Endodermal cell (in vitro differentiated cells): Measurements from ENCODE around the gene SRRM4. TPM values are rescaled to one million over a fixed set of nuclear protein-coding genes. Genes with fewer than 3 reads are reported as not detected.

ENCODE experiments used
- DNase-seq: peaks from one replicate; pipeline ENCODE4 v3.0.0-alpha.2; 2017
- H3K27ac ChIP-seq: 2 replicates; pipeline ENCODE4 v1.5.1; 2013; ENCODE audit warnings: mild to moderate bottlenecking, low read depth, low read length, moderate library complexity
- H3K27me3 ChIP-seq: 2 replicates; pipeline ENCODE4 v1.6.1; 2013; ENCODE audit warnings: mild to moderate bottlenecking, low read length, moderate library complexity; ENCODE audit not compliant: insufficient read depth, control insufficient read depth, poor library complexity, severe bottlenecking
- H3K36me3 ChIP-seq: 2 replicates; pipeline ENCODE4 v1.7.0; 2013; ENCODE audit warnings: mild to moderate bottlenecking, low read length, moderate library complexity; ENCODE audit not compliant: control insufficient read depth, insufficient read depth
- H3K4me1 ChIP-seq: one replicate; pipeline ENCODE4 v1.7.0; 2013; ENCODE audit warnings: low read length; ENCODE audit not compliant: control insufficient read depth, insufficient read depth
- H3K4me3 ChIP-seq: 2 replicates; pipeline ENCODE4 v1.5.1; 2013; ENCODE audit warnings: mild to moderate bottlenecking, low read length, moderate library complexity
- H3K9ac ChIP-seq: 2 replicates; pipeline ENCODE4 v1.6.1; 2013; ENCODE audit warnings: mild to moderate bottlenecking, low read length, moderate library complexity; ENCODE audit not compliant: poor library complexity, severe bottlenecking; ENCODE audit errors: extremely low read depth
- H3K9me3 ChIP-seq: 2 replicates; pipeline ENCODE4 v1.6.1; 2013; ENCODE audit warnings: mild to moderate bottlenecking, low read length, moderate library complexity; ENCODE audit not compliant: control insufficient read depth
- H3K27ac Mint-ChIP-seq: 2 replicates; pipeline ENCODE4 v1.8.0; 2020; ENCODE audit warnings: mixed read lengths
- H3K27me3 Mint-ChIP-seq: 2 replicates; pipeline ENCODE4 v1.8.0; 2021; ENCODE audit warnings: mild to moderate bottlenecking, mixed read lengths; ENCODE audit not compliant: insufficient read depth
- H3K36me3 Mint-ChIP-seq: 2 replicates; pipeline ENCODE4 v1.8.0; 2020; ENCODE audit warnings: low read depth, mixed read lengths
- H3K4me1 Mint-ChIP-seq: 2 replicates; pipeline ENCODE4 v1.8.0; 2020; ENCODE audit warnings: mixed read lengths
- H3K4me3 Mint-ChIP-seq: 2 replicates; pipeline ENCODE4 v1.8.0; 2020; ENCODE audit warnings: mild to moderate bottlenecking, moderate library complexity, mixed read lengths
- H3K9me3 Mint-ChIP-seq: 2 replicates; pipeline ENCODE4 v1.8.0; 2020; ENCODE audit warnings: mild to moderate bottlenecking, mixed read lengths
- CTCF ChIP-seq: fragments of 200-600 bp; sonication (generic); conservative IDR thresholded peaks from 2 replicates; pipeline ENCODE4 v1.5.0; 2021; ENCODE audit warnings: antibody characterized with exemption, mild to moderate bottlenecking
- WGBS, 2 experiments: methylation state at CpG; one replicate each; pipeline versions ENCODE4 v1.1.5 to v1.1.7; 2013; ENCODE audit warnings: missing lambda C conversion rate in 2 of 2, mixed read lengths in 1 of 2; ENCODE audit not compliant: insufficient coverage in 1 of 2, insufficient read length in 1 of 2; 5-methylcytosine and 5-hydroxymethylcytosine counted together
- total RNA-seq, 2 donors: library from RNA; stranded (reverse); fragmentation: NEBNext Ultra II Directional in 1 of 2; extraction: Animal tissue kit (Norgen Biotek cat#: 25700) in 1 of 2; gene quantifications; 2 replicates in 1 of 2; 3 replicates in 1 of 2; pipeline ENCODE4 v1.2.1, GENCODE V29; 2021

The SRRM4 gene
- total RNA-seq, 2 donors from 2014 or later, result 0.44 to 0.71 TPM

DNA sequence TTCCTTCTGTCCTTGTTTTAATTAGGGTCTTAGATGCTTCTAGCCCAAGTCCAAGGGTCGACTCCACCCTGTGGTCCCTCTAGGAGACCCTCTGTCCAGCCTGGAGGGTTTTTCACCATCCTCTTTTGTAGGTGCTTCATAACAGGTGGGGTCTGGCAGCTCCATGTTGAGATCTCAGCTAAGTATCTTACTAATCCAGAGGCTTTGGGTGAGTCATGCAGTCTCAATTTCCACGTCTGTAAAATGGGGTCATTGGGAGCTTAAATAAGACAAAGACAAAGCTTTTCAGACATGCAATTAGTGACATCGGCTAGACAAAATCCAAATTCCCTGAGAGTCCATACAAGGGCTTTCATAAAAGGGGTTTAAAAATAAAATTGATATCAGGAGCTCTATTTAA lies 200.6 kb downstream of the SRRM4 start:
- H3K9me3 Mint-ChIP-seq, result no peaks in the 10 kb centered on the region
- H3K27me3 ChIP-seq, result peaks cover 7% of the 10 kb centered on the region
- no peak for TF ChIP-seq CTCF
- no peaks in the 10 kb centered on the region for H3K9me3 ChIP-seq
- H3K4me3 ChIP-seq, result peak overlapping the region; percentile 73
- H3K4me1 ChIP-seq, result peaks cover 21% of the 10 kb centered on the region
- H3K9ac ChIP-seq, result no peak overlapping the region
- H3K27me3 Mint-ChIP-seq, result peaks cover 11% of the 10 kb centered on the region
- H3K27ac Mint-ChIP-seq, result peak overlapping the region; percentile 97
- peak overlapping the region; percentile 55 for H3K4me3 Mint-ChIP-seq
- no peak for DNase-seq
- H3K36me3 ChIP-seq, result no peaks in the 10 kb centered on the region
- 75 to 92% methylated on average over 2 to 3 of the region's 3 CpGs for WGBS, 2 experiments
- no peaks in the 10 kb centered on the region for H3K36me3 Mint-ChIP-seq
- H3K27ac ChIP-seq, result no peak overlapping the region
- peaks cover 36% of the 10 kb centered on the region for H3K4me1 Mint-ChIP-seq

DNA sequence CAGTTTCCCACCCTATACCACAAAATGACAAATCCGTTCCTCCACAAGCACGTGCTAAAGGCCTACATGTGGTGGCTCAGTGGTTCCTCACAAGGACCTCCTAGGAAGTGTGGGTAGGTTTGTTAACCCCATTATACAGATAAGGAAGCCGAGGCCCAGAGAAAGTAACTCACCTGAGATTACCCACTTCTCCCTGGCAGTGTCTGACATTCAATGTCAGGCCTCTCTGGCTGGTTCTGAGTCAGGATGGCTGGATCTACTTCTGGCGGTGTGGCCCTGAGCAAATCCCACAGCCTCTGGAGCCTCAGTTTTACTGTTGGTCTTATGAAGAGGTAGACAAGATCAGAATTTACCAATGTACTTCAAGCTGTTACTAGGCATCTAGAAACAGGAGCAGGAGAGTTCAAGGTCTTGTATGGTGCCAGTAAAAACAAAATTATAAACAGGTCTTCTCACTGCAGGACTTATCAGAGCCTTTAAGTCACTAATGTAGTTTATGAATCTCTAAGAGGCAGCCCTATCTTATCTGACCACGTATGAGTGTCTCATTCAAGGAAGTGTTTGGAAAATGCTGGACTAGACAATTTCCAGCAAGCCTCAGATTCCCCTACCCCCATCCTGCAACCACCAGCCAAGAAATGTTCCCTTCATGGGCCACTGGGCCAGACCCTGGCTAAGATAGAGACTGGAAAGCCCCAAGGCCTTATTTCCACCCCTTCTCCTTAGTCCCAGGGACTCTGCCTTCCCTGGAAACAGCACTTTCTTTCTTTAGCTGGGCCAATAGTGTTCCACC lies 201.6 kb downstream of the SRRM4 start:
- peak overlapping the region; percentile 26 for H3K27ac Mint-ChIP-seq
- Histone ChIP-seq H3K9me3 (no peaks in the 10 kb centered on the region), H3K4me3 (no peak overlapping the region), H3K4me1 (peaks cover 21% of the 10 kb centered on the region), H3K9ac (no peak overlapping the region), H3K27me3 (no peaks in the 10 kb centered on the region), H3K36me3 (no peaks in the 10 kb centered on the region), H3K27ac (no peak overlapping the region)
- no peak for DNase-seq
- H3K9me3 Mint-ChIP-seq, result no peaks in the 10 kb centered on the region
- peaks cover 4% of the 10 kb centered on the region for H3K36me3 Mint-ChIP-seq
- H3K4me1 Mint-ChIP-seq, result peaks cover 35% of the 10 kb centered on the region
- peaks cover 2% of the 10 kb centered on the region for H3K27me3 Mint-ChIP-seq
- H3K4me3 Mint-ChIP-seq, result no peak overlapping the region
- 84 to 94% methylated on average over 2 to 5 of the region's 5 CpGs for WGBS, 2 experiments
- TF ChIP-seq CTCF, result no peak

- Mint-ChIP-seq H3K27ac (peak overlapping the region; percentile 60), H3K36me3 (peaks cover 12% of the 10 kb centered on the region), H3K4me1 (peaks cover 36% of the 10 kb centered on the region), H3K9me3 (peaks cover 2% of the 10 kb centered on the region), H3K4me3 (no peak overlapping the region), H3K27me3 (no peaks in the 10 kb centered on the region)
- no peak for DNase-seq
- peaks cover 4% of the 10 kb centered on the region for H3K36me3 ChIP-seq
- H3K4me1 ChIP-seq, result peaks cover 18% of the 10 kb centered on the region
- no peak overlapping the region for H3K9ac ChIP-seq
- 90 to 91% methylated on average over 3 to 8 of the region's 9 CpGs for WGBS, 2 experiments
- no peaks in the 10 kb centered on the region for H3K27me3 ChIP-seq
- no peak overlapping the region for H3K4me3 ChIP-seq
- TF ChIP-seq CTCF, result no peak
- H3K9me3 ChIP-seq, result no peaks in the 10 kb centered on the region
- H3K27ac ChIP-seq, result no peak overlapping the region
Measured at GRCh38 chr12:119183942-119184695, 202.8 kb downstream of the SRRM4 start.
